IPS-11a (cell line): Measurements from ENCODE around the gene SERPINB1.

ENCODE experiments used
- H3K4me3 ChIP-seq: one replicate; pipeline ENCODE4 v1.5.1; 2013; ENCODE audit warnings: low read depth, low read length, control low read depth

The SERPINB1 gene

GRCh38 chr6:2850538-2851113 lies 9.0 kb upstream of the SERPINB1 start:
- H3K4me3 ChIP-seq: no peak overlapping the region

- no peak overlapping the region for H3K4me3 ChIP-seq
These were observed 7.2 kb upstream of the SERPINB1 start for GRCh38 chr6:2848851-2849250.

- no peak overlapping the region for H3K4me3 ChIP-seq
These were observed 4.2 kb upstream of the SERPINB1 start for GRCh38 chr6:2845880-2846208.

- H3K4me3 ChIP-seq: no peak overlapping the region
These were observed 2.3 kb upstream of the SERPINB1 start for GRCh38 chr6:2844008-2844407.

GRCh38 chr6:2843138-2843740 lies 1.6 kb upstream of the SERPINB1 start:
- no peak overlapping the region for H3K4me3 ChIP-seq

GRCh38 chr6:2842139-2842552 lies 483 bp upstream of the SERPINB1 start:
- H3K4me3 ChIP-seq: no peak overlapping the region

- H3K4me3 ChIP-seq: peak overlapping the region; percentile 38
These were observed 958 bp downstream of the SERPINB1 start for GRCh38 chr6:2840749-2841061.

- no peak overlapping the region for H3K4me3 ChIP-seq
These were observed 1.5 kb downstream of the SERPINB1 start for GRCh38 chr6:2839982-2840748.

- H3K4me3 ChIP-seq: no peak overlapping the region
These were observed 2.3 kb downstream of the SERPINB1 start for GRCh38 chr6:2839195-2839981.

GRCh38 chr6:2838251-2838650 lies 3.4 kb downstream of the SERPINB1 start:
- no peak overlapping the region for H3K4me3 ChIP-seq

- no peak overlapping the region for H3K4me3 ChIP-seq
These were observed 7.4 kb downstream of the SERPINB1 start for GRCh38 chr6:2834262-2834661.

- H3K4me3 ChIP-seq: no peak overlapping the region
These were observed 10.3 kb downstream of the SERPINB1 start for GRCh38 chr6:2831392-2831791.

GRCh38 chr6:2830183-2830582 lies 11.5 kb downstream of the SERPINB1 start:
- H3K4me3 ChIP-seq: no peak overlapping the region

GRCh38 chr6:2829253-2829652 lies 12.4 kb downstream of the SERPINB1 start:
- no peak overlapping the region for H3K4me3 ChIP-seq

GRCh38 chr6:2828629-2829028 lies 13.0 kb downstream of the SERPINB1 start:
- H3K4me3 ChIP-seq: no peak overlapping the region

- no peak overlapping the region for H3K4me3 ChIP-seq
These were observed 14.5 kb downstream of the SERPINB1 start for GRCh38 chr6:2827142-2827541.

GRCh38 chr6:2826131-2826530 lies 15.5 kb downstream of the SERPINB1 start:
- no peak overlapping the region for H3K4me3 ChIP-seq

- no peak overlapping the region for H3K4me3 ChIP-seq
These were observed 18.4 kb downstream of the SERPINB1 start for GRCh38 chr6:2823104-2823850.

GRCh38 chr6:2821554-2821953 lies 20.1 kb downstream of the SERPINB1 start:
- H3K4me3 ChIP-seq: no peak overlapping the region

GRCh38 chr6:2820415-2820814 lies 21.2 kb downstream of the SERPINB1 start:
- no peak overlapping the region for H3K4me3 ChIP-seq

GRCh38 chr6:2819978-2820377 lies 21.7 kb downstream of the SERPINB1 start:
- H3K4me3 ChIP-seq: no peak overlapping the region
